HG03439 (cell line): ENCODE data around the gene AK4.
"Not testable (repeated sequence)": the region's sequence is repeated elsewhere in the genome, so short reads cannot be mapped to it uniquely, and the experiment has no call there.

Experiments used
- ATAC-seq: cut with Tn5 transposase; IDR thresholded peaks from one replicate; pipeline ENCODE4 v1.9.1; 2021; ENCODE audit warnings: mild to moderate bottlenecking, moderate library complexity; ENCODE audit not compliant: unreplicated experiment

AK4 gene

DNA sequence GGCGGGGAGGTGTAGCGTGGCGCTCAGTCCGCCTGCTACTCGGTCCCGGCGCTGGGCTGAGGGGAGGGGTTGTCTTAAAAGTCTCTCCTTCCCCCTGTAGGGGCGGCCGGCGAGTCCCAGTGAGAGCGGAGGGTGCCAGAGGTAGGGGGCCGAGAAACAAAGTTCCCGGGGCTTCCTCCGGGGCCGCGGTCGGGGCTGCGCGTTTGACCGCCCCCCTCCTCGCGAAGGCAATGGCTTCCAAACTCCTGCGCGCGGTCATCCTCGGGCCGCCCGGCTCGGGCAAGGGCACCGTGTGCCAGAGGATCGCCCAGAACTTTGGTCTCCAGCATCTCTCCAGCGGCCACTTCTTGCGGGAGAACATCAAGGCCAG lies at the start of gene AK4:
Gene AK4 (plus strand): TSS at position 26 of the 370 bp plus-strand sequence. CDS start 205 bp downstream, at position 231.
- ATAC-seq: peak; percentile 24

DNA sequence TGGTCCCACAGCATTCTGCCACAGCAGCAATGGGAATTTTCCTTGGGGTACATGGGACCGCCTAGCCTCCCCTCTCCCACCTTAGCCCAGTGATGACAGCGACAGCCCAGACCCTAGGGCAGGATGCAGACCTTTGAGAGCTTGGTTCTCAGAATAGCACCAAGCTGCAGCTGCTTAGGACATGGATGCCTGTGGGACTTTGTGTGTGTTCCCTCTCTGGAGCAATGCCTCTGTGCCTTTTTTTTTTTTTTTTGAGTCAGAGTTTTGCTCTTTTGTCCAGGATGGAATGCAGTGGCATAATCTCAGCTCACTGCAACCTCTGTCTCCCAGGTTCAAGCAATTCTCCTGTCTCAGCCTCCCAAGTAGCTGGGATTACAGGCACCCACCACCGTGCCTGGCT lies 44.2 kb upstream of the AK4 start:
- no peak for ATAC-seq

DNA sequence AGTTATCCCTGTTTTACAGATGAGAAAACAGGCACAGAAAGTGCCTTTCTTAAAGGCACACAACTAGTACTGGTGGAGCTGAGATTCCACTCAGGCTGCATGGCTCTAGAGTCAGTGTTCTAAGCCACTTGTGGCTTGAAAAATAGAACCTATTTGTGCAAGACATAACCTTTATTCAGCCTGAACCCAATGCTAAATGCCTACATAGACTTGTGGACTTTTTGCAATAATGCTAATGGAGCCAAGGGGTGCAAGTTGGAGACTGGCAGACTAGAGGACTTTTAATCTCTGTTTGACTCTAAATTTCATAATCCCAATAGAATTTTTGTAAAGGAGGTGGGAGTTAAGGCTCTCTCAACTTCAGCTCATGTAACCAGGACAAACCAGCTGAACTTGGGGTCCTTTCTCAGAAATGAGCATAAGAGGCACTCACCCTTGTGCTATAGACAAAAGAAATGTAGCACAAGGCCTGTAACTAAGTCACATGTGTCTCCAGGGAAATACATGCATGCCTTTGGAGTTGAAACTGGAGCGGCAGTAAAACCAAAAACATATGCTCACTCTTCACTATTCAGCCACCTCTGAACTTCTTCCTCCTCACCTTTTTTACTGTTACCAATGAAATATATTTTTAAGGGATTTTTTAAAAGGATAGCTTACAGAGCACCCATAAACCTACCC lies 43.0 kb upstream of the AK4 start:
- no peak for ATAC-seq

DNA sequence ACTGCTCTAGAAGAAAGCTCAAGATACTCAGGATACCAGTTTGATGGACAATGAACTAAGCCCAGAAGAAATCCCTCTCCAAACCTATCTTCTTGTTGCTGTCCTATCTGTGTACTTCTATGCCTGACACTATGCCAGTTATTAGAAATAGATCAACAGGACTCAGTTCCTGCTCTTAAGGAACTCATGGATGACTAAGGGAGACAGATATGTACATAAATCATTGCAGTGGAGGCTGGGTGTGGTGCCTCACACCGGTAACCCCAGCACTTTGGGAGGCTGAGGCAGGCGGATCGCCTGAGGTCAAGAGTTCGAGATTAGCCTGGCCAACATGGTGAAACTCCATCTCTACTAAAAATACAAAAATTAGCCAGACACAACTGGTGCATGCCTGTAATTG lies 42.4 kb upstream of the AK4 start:
- no peak for ATAC-seq

DNA sequence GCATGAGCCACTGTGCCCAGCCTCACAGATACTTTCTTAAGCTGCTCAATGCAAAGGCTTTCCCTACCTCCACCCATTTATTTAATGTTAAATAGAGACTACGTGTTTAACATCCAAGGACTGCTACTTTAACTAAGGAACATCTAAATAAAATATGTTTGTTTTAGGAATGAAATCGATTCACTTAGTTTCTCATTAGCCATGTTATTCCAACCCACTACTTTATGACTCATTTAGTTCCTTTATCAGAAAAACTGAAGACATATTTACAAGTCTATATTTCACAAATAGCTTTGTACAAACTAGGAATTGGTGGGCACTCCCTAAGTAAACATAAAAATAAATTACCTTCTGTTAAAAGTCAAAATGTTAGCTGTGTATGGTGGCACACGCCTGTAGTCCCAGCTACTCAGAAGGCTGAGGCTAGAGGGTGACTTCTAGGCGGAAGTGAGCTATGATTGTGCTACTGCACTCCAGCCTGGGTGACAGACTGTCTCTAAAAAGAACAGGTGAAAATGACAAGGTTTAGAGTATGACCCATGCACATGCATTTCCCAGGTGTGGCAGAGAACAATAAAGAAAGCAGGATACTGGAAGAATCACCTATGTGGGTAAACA lies 39.9 kb upstream of the AK4 start:
- ATAC-seq: no peak

DNA sequence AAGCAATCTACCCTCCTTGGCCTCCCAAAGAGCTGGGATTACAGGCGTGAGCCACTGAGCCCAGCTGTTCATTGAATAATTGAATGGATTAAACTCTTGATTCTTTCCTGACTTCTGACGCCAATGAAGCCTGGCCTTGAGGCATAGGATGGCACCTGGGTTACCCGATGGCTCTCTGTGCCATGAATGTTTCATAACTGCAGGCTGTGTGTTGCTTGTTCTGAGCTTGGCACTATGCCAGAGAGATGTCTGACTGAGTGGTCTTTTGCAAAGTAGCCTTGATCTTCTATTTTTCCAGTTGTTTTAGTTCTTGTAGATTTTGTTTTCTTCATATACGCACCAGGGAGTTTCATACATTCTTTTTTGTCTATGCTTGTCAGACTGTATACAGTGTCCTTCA lies 38.5 kb upstream of the AK4 start:
- no peak for ATAC-seq

DNA sequence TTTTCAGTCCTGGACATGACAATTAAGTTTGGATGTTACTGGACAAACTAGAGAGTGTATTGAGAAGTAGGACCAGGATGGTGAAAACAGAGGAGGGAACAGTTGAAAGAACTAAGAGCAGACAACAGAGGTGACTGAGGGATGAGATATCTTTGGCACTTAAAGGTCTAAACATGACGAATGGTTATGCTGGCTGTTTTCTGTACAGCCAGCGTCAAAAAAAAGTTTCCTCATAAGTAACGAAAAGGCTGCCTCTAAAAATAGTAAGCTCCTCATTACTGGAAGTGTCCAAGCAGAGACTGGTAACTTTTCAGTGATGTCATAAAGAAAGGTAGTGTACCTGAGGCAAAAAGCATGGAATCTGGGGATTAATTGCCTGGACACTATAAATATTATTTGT lies 35.2 kb upstream of the AK4 start:
- no peak for ATAC-seq

- ATAC-seq: no peak
Measured at GRCh38 chr1:65113298-65113697, 34.7 kb upstream of the AK4 start.

DNA sequence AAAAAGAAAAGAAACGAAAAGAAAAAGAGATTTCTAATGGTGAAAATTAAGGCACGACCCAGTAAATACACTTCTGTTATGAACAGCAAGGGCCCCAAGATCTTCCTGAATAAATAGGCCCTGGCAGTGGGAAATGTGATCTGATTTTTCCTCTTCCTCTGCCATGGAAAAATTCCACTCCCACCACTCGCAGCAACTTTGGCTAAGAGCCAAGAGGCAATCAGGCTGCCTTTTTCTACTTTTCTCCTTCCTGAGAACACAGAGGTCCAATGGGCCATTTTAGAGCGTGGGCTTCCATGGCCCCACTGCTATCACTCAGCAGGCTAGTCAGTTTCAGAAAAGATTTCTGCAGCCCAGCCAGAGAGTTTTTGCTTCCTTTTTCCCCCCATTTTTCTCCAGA lies 33.7 kb upstream of the AK4 start:
- no peak for ATAC-seq

GRCh38 chr1:65119951-65120350 lies 28.1 kb upstream of the AK4 start:
- ATAC-seq: no peak

DNA sequence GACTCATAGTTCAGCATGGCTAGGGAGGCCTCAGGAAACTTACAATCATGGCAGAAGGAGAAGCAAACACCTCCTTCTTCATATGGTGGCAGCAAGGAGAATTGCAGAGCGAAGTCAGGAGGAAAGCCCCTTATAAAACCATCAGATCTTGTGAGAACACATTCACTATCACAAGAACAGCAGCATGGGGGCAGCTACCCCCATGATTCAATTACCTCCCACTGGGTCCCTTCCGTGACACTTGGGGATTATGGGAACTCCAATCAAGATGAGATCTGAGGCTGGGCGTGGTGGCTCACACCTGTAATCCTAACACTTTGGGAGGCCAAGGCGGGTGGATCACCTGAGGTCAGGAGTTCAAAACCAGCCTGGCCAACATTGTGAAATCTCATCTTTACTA lies 18.9 kb upstream of the AK4 start:
- ATAC-seq: not testable (repeated sequence)

DNA sequence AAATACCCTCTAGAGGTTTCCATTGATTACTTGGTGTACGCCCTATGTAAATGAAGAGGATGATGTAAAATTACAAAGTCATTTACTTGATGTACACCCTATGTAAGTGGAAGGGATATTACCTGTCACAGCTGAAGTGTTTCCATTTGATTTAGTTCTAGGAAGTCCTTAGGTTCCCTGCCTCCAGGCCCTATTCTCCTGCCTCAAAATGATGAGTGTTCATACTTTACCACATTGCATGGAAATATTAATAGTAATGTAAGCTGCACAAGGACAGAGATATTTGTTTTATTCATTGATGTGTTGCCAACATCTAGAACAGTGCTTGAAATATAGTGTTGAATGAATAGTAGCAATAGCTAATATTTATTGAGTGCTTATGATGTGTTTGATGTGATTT lies 9.5 kb upstream of the AK4 start:
- no peak for ATAC-seq

DNA sequence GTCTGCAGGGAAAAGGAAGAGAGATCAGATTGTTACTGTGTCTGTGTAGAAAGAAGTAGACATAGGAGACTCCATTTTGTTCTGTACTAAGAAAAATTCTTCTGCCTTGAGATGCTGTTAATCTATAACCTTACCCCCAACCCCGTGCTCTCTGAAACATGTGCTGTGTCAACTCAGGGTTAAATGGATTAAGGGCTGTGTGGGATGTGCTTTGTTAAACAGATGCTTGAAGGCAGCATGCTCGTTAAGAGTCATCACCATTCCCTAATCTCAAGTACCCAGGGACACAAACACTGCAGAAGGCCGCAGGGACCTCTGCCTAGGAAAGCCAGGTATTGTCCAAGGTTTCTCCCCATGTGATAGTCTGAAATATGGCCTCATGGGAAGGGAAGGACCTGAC lies 8.2 kb upstream of the AK4 start:
- not testable (repeated sequence) for ATAC-seq

DNA sequence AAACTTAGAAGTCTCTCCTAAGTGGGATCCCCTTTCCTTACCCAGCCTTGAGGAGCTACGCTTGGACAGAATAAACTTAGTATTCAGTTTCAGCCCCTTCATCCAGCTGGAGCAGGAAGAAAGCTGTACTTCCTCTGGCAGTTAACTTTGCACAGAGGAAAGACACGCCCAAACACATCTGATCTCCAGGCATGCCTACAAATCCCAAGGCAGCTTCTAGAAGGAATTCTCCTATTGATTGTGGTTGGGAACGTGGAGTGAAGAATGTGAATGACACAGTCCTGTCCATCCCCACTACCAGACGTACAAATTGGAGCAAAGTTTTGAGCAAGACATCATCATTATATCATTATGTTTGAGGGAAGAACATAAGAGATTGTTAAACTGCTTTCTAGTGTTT lies 6.6 kb upstream of the AK4 start:
- ATAC-seq: no peak

GRCh38 chr1:65141918-65142317 lies 6.1 kb upstream of the AK4 start:
- ATAC-seq: no peak

- ATAC-seq: not testable (repeated sequence)
Measured at GRCh38 chr1:65143112-65143658, 4.8 kb upstream of the AK4 start.

DNA sequence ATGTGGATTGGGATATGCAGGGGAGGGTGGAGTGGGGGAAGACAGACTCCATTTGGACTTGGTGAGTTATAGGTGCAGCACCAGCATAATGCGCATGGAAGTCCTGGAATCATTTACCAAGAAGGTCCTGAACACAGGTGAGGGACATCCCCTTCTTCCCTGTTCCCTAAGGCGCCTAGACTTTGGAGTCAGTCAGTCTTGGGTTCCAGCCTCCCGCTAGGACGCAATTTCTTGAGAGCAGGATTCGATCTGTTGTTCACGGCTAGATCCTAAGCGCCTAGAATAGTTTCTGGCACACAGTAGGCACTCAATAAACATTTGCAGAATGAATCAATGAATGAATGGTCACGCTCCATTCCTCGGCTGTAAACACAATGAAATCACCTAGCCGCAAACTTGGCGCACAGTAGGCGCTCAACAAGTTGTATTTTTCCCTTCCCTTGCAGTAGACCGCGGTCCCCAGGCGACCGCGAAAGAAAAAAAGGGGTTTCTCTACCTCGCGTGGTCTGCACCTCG lies 1.0 kb upstream of the AK4 start:
- no peak for ATAC-seq

- ATAC-seq: peak; percentile 74
Measured at GRCh38 chr1:65147424-65148177, 402 bp upstream of the AK4 start.

DNA sequence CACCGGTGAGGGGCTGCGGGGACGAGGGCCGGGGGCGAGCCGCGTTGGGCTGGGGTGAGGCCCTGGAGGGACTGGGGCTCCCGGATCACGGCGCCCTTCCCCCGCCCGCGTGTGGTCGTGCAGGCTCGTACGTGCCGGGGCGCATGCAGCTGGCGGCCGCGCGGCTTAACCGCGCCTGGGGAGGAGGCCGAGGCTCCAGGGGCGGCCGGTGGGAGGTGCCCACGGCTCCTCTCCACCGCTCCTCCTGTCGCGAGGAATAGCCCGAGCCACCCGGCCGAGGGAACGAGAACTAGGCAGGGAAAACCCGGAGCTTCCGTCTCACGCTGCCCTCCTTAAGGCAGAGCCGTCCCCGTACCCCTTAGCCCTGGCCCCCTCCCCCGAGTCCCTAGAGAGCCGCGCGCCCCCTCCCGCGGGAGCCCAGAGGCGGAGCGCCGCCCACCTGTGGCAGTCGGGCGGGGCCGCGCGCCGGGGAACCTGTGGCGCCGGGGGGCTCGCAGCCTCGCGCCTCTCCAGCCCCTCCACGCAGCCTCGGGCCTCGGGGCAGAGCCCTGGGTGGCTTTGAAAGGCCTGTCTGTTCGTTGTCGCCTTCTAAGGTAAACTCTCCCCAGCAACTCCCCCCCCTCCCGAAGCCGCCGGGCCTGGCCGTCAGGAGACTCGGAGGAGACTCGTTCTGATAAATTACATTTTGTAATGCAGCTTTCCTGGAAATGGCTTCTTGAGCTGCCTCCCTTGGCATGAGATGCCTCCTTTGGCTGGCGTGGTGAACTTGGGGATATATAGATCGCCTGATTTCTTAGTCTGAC lies 746 bp downstream of the AK4 start:
- peak; percentile 66 for ATAC-seq

DNA sequence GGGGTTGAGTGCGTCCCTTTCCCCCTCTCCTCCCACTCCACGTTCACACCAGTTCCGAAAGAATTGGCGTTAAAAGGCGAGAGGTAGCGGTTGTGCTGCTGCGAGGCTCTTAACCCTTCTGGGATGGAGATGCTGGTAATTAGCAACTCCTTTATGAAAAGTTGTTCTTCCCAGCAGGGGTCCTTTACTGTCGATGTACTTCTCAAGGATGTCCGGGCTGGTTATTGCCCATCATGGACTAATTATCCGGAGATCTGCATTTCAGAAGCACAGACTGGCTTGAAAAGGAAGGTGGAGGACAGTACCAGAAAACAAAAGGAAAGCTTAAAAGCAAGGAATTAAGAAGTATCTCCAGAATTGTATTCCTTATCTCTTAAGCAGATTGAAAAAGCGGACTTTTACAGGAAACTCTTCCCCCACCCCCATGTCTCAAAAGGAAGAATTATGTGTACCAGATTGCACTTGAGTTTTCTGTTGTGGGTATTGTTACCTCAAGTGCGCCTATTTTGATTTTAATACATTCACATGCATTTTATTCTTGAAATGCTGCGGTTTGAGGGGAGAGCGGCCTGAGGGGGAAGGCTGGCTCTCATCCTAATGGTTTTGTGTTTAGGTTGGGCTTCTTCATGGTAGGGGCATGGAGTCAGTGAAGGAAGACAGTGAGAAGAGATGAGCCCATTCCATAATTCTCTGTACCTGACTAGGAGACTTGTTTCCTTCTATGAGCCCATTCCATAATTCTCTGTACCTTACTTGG lies 1.5 kb downstream of the AK4 start:
- no peak for ATAC-seq
